GM21360 (cell line): ENCODE results near the gene NEURL4.
"Not testable (repeated sequence)": the region's sequence is repeated elsewhere in the genome, so short reads cannot be mapped to it uniquely, and the experiment has no call there.

ENCODE experiments used
- ATAC-seq: cut with Tn5 transposase; IDR thresholded peaks from one replicate; pipeline ENCODE4 v1.9.1; 2021; ENCODE audit warnings: mild to moderate bottlenecking, moderate library complexity; ENCODE audit not compliant: unreplicated experiment

NEURL4 gene

GRCh38 chr17:7328840-7329373, at the start of gene NEURL4:
Gene NEURL4 (minus strand): TSS chr17:7329335. CDS start chr17:7329312, 23 bp downstream.
- ATAC-seq, result no peak

- ATAC-seq, result no peak
Observed at GRCh38 chr17:7374353-7374752, 45.2 kb upstream of the NEURL4 start.

GRCh38 chr17:7370853-7371252, 41.7 kb upstream of the NEURL4 start:
- no peak for ATAC-seq

GRCh38 chr17:7369825-7370224, 40.7 kb upstream of the NEURL4 start:
- ATAC-seq, result no peak

- ATAC-seq, result not testable (repeated sequence)
Observed at GRCh38 chr17:7368599-7368994, 39.5 kb upstream of the NEURL4 start.

- ATAC-seq, result no peak
Observed at GRCh38 chr17:7367918-7368598, 38.9 kb upstream of the NEURL4 start.

- no peak for ATAC-seq
Observed at GRCh38 chr17:7367083-7367482, 37.9 kb upstream of the NEURL4 start.

- ATAC-seq, result not testable (repeated sequence)
Observed at GRCh38 chr17:7365963-7366362, 36.8 kb upstream of the NEURL4 start.

- no peak for ATAC-seq
Observed at GRCh38 chr17:7363311-7363710, 34.2 kb upstream of the NEURL4 start.

- ATAC-seq, result no peak
Observed at GRCh38 chr17:7361906-7362305, 32.8 kb upstream of the NEURL4 start.

GRCh38 chr17:7357381-7357780, 28.2 kb upstream of the NEURL4 start:
- no peak for ATAC-seq

- no peak for ATAC-seq
Observed at GRCh38 chr17:7356756-7357155, 27.6 kb upstream of the NEURL4 start.

- ATAC-seq, result no peak
Observed at GRCh38 chr17:7356072-7356549, 27.0 kb upstream of the NEURL4 start.

- no peak for ATAC-seq
Observed at GRCh38 chr17:7355573-7355972, 26.4 kb upstream of the NEURL4 start.

- ATAC-seq, result no peak
Observed at GRCh38 chr17:7355053-7355452, 25.9 kb upstream of the NEURL4 start, which contains the start of gene TMEM95. Gene TMEM95 (plus strand): TSS chr17:7355156. CDS start chr17:7355205, 49 bp downstream.

- ATAC-seq, result no peak
Observed at GRCh38 chr17:7354262-7354843, 25.2 kb upstream of the NEURL4 start.

GRCh38 chr17:7352910-7353635, 23.9 kb upstream of the NEURL4 start:
- no peak for ATAC-seq

- no peak for ATAC-seq
Observed at GRCh38 chr17:7352503-7352889, 23.4 kb upstream of the NEURL4 start.

- ATAC-seq, result peak; percentile 51
Observed at GRCh38 chr17:7351665-7352502, 22.7 kb upstream of the NEURL4 start, which contains the start of gene KCTD11. Gene KCTD11 (plus strand): TSS chr17:7352162.

GRCh38 chr17:7348478-7349242, 19.5 kb upstream of the NEURL4 start:
- ATAC-seq, result no peak
